ENCODE measurements around the gene MEGF6.

GRCh38 chr1:3610527-3611169 lies 660 bp downstream of the MEGF6 start:
- TF ChIP-seq CTCF (IDR thresholded peaks at IDR 0.05; ENCODE audit: insufficient read depth, low read length) (no peak), POLR2AphosphoS5 (IDR thresholded peaks at IDR 0.05; ENCODE audit: low read depth) (no peak), GABPA (IDR thresholded peaks at IDR 0.05; ENCODE audit: low read depth) (no peak)
